Measurements from ENCODE around the gene HEXA.
A peak's percentile ranks its signal among the peaks of the same experiment; 100 is the strongest.

HEXA gene

DNA sequence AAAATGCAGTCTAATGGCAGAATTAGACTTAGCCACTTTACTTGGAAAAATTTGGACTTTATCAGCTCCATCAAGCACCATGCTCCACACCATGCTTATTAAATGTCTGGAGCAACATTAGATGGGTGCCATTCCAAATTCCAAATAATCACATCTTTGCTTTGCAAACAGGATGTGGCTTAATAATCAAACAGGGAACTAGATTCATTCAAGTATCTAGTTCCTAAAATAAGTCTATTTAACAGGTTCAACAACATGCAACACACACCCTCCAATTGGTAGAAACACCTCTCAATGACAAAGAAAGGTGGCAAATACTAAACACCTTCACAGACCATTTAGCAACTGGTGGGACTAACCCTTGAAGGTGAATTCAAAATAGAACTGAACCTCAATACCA lies 3.5 kb downstream of the HEXA start:
- DNase-seq, result no peak

DNA sequence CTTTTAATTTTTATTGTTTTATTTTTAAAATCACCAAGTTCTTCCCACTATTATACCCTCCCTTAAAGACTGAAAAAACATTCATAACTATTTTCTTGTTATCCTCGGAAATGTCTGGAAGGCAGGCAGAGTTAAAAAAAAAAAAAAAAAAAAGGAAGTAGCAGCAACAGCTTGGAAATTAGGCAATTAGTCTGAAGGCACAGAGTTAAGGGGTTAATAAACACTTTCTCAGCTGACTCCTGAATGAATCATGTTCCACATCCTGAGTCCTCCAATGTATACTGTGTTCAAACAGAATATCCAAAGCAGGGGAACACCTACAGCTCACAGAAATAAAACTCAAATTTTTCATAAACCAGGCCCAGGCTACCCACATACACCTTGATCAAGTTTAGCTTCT lies 5.8 kb downstream of the HEXA start:
- no peak for DNase-seq

DNA sequence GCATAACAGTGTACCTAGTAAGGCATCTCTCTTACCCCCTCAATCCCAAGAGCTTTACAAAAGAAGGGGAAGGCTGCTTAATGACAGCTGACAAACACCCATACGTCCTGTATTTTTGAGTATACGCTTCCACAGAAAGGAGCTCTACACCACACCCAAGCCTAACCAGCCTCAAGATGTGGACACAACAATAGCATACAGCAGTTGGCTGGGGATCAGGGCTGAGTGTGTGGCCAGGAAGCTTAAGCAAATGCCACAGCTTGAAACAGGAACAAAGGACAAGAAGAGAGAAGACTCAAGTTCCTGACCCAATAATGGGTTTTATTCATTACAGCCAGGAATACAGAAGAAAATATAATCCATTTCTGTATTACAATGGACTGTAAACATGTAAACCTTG lies 6.9 kb downstream of the HEXA start:
- DNase-seq, result no peak

DNA sequence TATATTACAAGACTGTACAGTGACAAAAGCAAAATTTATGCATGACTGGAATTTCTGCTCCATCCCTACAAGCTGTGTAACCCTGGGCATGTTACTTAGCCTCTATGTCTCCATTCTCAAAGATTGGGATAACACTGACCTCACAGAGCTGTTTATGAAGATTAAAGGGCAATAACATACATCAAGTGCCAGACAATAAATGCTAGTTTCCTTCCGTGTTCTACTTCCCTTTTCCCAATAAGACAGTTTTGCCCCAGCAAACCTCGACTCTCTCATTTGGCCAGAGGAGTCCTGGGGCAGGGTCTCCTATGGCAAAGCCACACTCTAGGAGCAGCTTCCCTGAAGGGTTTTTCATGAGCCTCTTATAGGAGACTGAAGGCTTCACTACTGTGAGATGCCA lies 7.5 kb downstream of the HEXA start:
- no peak for DNase-seq

DNA sequence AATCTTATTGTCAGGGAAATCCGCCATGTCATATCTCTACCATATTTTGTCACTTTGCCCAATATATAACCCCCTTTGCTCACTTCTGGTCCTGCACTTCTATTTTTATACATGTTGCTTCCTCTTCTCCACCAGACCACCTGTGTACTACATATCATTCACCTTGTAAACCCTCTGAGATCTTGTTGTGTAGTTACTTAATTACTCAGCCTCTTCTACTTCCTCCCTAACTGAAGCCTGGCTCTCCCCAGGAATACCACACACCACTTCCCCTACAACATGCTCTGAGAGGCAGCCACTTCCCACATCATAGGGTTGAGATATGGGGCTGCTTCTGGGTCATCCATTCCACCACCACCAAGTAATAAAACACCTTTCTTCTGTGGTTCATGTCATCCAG lies 10.0 kb downstream of the HEXA start:
- DNase-seq, result no peak

DNA sequence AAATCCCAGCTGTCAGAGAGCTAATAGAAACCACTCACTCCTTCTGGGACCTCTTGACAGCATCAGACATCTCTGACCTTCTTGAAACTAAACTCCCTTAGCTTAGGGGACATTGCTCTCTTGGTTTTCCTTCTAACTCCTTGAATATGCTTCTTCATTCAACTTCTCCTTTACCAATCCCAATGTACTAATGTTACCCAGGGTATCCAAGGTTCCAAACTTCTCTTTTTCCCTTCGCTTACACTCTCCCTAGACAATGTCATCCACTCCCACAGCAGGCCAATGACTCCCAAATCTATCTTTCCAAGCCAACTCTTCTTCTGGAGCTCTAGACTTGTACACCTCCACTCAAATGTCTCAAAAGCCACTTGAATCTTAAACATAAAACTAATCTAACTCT lies 14.6 kb downstream of the HEXA start:
- no peak for DNase-seq

DNA sequence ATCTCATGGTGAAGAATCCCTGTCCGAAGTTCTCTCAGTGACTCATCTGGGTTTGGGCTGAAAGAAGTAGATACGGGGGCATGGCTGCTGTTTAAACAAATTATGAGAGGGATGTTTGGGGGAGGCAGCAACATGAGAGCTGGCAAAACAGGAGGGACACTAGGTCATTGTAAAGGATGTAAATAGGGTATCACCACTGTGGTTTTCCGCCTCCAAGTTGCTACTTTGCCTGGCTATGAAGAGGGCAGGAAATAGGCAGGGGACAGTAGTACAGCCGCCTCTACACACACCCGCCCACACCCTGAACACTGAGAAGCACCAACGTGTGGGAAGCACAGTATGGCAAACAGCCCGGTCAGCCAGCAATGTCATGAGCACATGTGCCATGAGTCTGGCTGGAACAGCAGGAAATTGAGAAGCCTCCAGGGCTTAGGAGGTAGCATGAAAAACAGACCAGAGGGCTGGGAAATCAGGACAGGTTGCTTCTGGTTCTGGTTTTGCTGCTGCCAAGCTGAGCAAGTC lies 17.1 kb downstream of the HEXA start:
- DNase-seq, result no peak

DNA sequence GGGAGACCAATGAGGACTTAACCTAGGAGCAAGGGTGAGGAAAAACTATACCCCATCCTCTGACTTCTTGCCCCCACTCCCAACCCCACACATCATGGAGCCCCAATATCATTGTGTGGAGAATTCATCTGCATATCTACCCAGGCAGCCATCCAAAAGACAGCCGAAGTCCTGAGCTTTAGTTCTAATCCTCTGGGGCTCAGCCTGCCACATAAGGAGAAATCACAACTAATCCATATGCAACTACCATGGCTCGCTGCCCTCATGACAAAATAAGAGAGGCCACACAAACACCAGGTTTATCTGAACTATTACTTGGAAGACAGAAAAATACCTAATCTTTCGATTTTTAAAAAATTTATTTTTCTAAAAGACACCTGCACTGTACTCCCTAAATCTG lies 17.7 kb downstream of the HEXA start:
- no peak for DNase-seq

DNA sequence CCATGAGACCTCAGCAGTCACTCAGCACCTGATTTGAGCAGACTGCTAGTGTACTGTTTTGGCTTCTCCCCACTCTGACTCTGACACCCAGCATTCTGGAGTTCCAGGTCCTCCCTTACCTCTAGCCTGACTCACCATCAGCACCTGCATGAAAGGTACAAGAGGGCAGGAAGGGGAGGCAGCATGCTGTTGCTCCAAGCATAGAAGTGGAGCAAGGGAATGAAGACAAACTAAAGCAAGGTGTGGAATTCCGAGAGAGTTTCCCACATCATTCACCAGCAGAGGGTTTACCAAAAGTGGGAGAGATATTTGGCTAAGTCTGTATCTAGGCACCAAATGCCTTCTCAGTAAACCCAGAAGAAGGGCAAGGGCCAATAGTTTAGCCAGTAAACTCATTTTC lies 21.3 kb downstream of the HEXA start:
- DNase-seq, result no peak

DNA sequence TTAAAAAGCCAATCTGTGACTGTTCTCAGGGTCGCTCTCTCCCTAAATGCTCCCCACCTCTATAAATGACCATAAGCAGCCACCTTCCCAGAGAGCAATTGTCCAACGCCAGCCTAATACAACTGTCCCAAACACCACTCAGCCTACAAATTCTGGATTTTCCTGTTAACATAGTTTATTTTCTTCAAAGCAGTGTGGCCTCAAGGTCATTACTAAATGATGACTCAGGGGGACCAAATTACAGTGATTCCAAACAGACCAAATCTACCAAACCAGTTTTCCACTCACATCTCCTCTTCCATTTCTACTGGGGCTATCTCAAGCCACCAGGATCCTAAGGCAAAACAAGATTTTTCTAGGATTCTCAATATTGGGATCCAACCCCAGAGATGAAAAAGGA lies 22.5 kb downstream of the HEXA start:
- no peak for DNase-seq

DNA sequence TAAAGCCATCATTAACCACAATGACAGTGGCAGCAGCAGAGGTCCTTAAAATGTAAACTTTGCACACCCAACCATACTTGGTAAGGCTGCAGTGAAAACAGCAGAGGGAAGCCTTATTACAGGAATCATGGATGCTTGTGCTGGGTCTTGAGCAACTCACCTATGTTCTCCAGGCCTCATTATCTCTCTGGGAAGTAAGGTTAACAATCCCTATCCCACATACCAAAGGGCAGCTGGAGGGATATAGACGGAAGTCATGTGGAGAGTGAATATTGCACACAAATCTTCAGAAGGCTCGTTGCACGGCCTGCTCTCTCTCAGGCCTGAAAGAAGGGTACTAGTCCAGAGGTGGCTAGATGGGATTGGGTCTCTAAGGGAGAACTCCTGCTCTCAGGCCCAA lies 30.0 kb downstream of the HEXA start:
- no peak for DNase-seq

DNA sequence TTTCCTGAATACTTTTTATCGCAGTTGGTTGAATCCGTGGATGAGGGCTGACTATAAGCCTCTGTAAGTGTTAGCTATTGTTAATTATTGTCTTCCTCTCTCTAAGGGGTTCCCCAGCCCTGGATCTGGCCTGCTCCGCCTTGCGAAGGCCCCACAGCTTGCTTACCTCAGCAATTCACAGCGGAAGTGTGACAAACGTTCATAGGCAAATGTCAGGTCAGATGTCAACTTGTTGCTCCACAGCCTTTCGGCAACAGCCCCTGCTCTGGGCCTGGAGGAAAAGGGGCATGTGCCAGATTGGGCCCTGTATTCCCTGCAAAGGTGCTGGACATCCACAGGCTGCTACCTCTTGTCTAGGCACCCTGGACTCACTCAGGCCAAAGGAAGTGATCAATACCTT lies 30.5 kb downstream of the HEXA start:
- DNase-seq, result no peak

DNA sequence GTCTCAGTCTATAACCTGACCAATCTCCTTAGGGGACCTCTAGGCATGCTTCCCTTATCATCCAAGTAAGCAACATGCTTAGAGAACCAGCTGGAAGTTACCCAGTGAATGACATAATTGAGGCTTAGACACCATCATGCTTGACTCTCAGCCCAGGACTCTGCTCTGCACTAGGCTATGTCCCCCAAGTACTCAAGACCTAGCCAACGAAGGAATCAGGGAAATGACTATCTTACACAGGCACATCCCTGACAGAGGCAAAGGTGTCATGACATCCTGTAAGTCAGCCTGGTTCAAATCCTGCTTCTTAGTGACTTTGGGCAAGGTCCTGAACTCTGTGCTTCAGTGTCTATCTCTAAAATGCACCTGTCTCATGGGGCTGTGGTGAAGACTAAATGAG lies 31.2 kb downstream of the HEXA start:
- no peak for DNase-seq

DNA sequence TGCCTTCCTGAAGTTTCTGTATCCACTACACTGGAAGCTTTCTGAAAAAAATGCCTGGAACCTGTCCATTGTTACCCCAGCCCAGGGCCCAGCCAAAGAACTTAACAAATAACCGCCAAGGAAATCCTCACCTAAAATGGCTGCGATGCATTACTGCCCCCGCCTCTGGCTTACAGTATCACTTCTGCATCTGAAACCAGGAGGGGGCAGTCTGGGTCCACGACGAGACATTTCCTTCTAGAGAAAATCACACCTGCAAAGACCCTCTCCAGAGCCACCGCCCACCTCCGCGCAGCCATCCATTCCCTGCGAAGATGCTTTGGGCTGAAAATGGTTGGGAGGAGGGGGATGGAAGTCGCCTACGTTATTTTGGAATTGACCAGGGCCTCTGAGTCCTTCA lies 33.4 kb downstream of the HEXA start:
- peak; percentile 41 for DNase-seq

DNA sequence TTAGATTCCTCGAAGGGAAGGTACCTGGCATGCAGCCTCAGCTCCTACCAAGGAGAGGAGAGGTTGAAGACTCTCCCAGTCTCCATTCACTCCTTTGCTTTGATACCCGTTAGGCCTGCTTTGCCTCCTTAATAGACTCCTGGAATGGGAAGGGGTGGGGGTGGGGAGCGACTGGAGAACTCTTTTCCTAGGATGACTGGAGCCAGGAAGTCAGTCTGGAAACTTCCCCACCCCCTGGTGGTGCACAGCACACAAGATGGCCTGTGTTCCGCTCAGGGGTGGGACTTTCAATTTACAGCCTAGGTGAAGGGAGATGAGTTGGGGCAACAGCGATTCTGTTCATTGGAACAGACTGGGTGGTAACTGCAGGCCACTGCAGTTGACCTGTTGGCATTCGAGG lies 34.5 kb downstream of the HEXA start:
- DNase-seq, result no peak

DNA sequence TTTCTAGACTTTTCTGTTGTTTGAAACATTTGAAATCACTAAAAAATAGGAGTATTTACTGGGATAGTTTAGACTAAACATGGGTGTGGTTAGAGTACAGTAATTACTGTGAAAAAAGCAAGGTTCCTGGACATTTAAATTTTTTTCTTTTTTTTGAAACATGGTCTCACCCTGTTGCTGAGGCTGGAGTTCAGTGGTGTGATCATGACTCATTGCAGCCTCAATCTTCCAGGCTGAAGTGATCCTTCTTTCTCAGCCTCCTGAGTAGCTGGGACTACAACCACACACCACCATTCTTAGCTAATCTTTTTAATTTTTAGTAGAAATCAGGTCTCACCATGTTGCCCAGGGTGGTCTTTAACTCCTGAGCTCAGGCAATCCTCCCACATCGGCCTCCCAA lies 35.4 kb downstream of the HEXA start:
- DNase-seq, result no peak

DNA sequence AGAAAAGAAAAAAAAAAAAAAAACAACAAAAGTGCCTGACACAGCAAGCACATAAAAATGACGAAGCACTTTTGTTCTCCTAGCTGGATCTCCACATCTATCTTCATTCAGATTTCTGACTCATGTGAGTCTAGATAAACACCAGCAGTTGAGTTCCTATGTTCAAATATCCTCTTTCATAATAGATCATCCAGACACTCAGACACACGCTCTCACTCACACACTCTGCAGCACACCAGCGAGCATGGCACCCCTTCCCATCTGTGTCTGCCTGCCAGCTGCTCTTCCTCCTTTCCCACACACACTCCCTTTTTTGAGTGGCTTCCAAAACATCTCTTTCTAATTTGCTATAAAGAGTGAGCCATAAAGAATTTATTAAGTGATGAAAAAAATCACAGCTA lies 36.0 kb downstream of the HEXA start:
- no peak for DNase-seq

DNA sequence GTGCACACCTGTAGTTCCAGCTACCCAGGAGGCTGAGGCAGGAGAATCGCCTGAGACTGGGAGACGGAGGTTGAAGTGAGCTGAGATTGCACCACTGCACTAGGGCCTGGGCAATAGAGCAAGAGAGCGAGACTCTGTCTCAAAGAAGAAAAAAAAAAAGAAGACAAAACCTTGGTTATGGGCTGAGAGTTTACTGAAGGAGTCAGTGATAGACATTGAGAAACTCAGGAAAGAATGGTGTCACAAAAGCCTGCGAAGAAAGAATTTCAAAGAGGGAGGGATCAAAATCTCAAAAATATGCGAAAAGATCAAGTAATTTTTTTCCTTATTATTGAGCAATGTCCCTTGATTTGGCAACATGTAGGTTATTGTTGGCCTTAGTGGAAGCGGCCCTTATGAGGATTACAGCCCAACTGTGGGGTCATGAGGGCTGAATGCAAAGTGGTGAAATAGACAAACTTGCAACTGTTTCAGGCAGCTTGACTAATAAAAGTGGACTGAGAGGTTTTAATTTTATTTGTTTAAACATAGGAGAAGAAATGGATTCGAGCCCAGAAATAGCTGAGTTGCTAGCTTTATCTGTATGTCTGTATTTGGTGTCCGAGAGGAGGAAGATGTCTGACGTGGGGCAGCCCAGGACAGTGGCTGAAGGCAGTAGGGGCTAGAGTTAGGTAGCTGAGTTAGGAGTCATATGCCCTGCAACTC lies 37.0 kb downstream of the HEXA start:
- no peak for DNase-seq

DNA sequence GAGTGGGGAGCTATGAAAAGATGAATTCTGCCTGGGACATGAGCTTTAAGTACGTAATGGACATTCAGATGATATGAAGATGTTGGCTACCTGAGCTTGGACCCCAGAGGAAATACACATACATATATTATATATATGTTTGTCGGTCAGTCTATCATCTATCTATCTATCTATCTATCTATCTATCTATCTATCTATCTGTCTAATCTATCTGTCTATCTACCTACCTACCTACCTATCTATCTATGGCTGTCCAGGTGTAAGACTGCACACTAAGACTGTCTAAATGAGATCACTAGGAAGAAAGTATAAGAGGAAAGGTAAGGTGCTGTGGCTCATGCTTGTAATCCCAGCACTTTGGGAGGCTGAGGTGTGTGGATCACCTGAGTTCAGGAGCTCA lies 37.7 kb downstream of the HEXA start:
- DNase-seq, result no peak

DNA sequence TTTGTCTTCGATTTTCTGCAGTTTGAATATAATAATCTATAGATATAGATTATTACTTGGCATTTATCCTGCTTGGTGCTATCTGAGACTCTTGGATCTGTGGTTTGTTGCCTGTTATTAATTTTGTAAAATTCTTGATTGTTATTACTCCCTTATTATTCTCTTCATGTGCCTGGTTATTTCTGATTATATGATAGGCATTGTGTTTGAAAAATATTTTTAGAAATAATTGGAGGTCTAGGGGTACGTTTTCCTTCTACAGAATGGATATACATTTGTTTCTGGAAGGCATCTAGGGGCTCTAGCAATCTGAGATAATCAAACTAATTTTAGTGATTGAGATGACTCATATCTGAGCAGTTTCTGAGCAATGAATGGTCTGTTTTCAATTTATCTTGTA lies 41.0 kb downstream of the HEXA start:
- DNase-seq, result no peak

DNA sequence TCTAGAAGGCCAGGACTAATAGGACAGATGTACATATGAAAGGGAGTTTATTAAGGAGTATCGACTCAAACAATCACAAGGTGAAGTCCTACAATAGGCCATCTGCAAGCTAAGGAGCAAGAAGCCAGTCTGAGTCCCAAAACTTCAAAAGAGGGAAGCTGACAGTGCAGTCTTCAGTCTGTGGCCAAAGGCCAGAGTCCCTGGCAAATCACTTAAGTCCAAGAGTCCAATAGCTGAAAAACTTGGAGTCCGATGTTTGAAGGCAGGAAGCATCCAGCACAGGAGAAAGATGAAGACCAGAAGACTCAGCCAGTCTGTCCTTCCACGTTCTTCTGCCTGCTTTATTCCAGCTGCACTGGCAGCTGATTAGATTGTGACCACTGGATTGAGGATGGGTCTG lies 44.8 kb downstream of the HEXA start:
- DNase-seq, result no peak

DNA sequence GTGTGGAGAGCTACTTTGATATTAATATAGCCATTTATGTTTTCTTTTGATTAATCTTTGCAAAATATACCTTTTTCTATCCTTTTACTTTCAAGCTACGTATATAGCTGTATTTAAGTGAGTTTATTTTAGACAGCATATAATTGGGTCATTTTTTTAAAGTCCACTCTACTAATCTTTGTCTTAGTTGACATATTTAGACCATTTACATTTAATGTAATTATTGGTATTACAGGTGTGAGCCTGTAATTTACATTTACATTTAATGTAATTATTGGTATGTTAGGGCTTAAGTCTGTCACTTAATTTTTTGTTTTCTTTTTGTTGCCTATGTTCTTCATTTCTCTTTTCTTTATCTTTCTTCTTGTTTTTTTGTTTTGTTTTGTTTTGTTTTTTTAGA lies 52.1 kb downstream of the HEXA start:
- DNase-seq, result no peak

DNA sequence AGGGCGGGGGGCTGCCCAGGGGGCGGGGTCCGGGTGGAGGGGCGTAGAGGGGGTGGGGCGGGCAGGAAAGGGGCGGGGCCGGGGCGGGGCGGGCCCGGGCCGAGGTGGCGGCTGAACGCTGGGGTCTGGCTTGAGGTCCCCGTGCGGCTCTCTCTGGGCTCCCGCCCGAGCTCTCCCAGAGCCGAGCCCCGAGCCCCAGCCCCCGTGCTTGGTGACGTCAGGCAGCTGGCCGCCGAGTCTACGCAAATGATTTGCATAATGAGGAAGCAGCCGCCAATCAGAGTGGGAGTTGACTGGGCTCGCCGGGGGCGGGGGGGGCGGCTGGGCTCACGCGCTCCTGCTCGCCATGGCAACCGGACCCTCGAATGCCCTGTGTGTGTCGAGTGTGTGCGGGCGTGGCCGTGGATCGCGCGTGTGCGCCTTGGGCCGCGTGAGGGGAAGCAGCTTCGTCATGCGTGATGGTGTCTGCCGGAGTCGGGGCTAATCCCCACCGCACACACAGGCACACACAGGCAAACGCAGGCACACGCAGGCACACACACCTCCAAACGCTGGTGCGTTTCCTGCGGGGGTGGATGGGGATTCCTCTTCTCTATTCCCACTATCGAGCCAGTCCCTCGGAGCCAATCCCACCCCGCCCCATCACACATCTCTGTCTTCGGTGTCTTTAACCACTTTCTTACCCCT lies 55.7 kb downstream of the HEXA start, which contains the start of gene CELF6:
Gene CELF6 (minus strand): TSS at position 173 of the 687 bp plus-strand sequence. CDS start 283 bp downstream, outside the sequence.
- peak; percentile 71 for DNase-seq

DNA sequence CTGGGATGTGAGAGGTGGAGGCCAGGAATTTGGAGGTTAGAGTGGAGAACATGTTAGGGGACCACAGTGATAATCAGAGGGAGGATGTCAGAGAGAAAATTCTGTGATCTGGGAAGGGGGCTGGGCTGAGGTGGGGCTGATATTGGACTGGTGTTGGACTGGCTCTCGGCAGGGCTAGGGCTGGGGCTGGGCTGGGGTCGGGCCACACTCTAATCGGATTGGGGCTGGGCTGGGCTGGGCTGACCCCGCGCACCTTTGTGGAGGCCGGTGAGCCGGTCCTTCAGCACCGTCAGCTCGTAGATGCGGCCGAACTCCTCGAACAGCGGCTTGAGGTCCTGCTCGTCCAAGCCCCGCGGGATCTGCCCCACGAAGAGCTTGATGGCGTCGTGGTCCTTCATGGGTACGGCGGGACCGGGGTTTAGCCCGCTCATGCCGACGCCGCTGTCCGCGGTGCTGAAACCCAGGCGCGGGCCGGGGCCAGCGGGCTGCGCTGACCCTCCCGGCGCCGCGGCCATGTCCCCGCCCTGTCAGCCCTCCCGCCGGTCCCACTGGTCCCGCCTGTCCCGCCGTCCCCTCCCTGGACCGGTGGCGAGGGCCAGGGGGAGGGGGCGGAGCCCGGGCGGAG lies 56.3 kb downstream of the HEXA start:
- peak; percentile 40 for DNase-seq
